IMR-90 (cell line): Measurements from ENCODE around the gene ABCG4.

Source experiments
- CTCF ChIP-seq: conservative IDR thresholded peaks from 2 replicates; pipeline ENCODE4 v1.5.1; 2012; ENCODE audit warnings: mild to moderate bottlenecking, low read depth, low read length, improper control_type of control experiment
- RAD21 ChIP-seq: IDR thresholded peaks from 2 replicates; pipeline ENCODE4 v1.6.1; 2012; ENCODE audit warnings: low read length, improper control_type of control experiment

GRCh38 chr11:119117004-119117706 is 31.7 kb upstream of the ABCG4 start:
- no peak for TF ChIP-seq RAD21
- TF ChIP-seq CTCF: no peak
